Spleen (tissue), 7 donors: ENCODE results near the gene DYNC1LI1.

Experiments
- CTCF ChIP-seq, 11 experiments: fragments of 200-600 bp in 7 of 11; fragments of 450-650 bp in 4 of 11; sonication (generic) in 4 of 11; IDR thresholded peaks in 8 of 11; conservative IDR thresholded peaks in 3 of 11; 1 replicate in 7 of 11; 2 replicates in 4 of 11; pipeline versions ENCODE4 v1.4.0 to v1.8.0; 2016 to 2021; ENCODE audit warnings: antibody characterized with exemption in 11 of 11, inconsistent platforms in 4 of 11, mild to moderate bottlenecking in 1 of 11
- POLR2A ChIP-seq, 3 donors: fragments of 450-650 bp; IDR thresholded peaks; one replicate each; pipeline ENCODE4 v1.5.1; 2017; ENCODE audit warnings: antibody characterized with exemption in 3 of 3, mild to moderate bottlenecking in 1 of 3
- POLR2AphosphoS5 ChIP-seq, 3 donors: sonication (generic); formaldehyde crosslinking; IDR thresholded peaks; one replicate each; pipeline ENCODE4 v1.5.1; 2017; ENCODE audit warnings: antibody characterized with exemption in 3 of 3
- donor health status: DM: no; HTN: no; CAD: no; lungs with moderate emphysema.
- donor health status: DM: no; HTN: no; CAD: no.
- donor health status: DM: no; HTN: no; CAD: no.

DNA sequence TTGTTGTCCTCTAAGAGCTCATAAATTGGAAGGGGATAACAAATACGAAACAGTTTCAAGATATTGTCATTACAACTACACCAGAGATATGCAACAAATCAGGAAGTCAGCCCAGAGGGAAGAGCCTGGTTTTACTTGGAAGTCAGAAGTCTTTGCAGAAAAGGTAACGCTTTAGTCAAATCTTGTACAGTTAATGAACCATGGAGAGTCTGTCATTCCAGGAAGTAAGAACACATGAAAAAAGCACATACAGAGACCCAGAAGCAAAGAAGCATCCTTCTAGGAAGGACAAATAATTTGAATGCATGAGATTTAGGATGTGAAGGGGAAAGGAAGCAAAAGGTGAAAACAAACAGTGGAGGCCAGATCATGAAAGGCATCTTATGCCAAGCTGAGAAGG lies 19.6 kb downstream of the DYNC1LI1 start:
- TF ChIP-seq CTCF (IDR thresholded peaks at IDR 0.05 in 8 of 11, conservative IDR thresholded peaks at IDR 0.05 in 3 of 11): no peak
- TF ChIP-seq POLR2A (IDR thresholded peaks at IDR 0.05): no peak
- no peak for TF ChIP-seq POLR2AphosphoS5 (IDR thresholded peaks at IDR 0.05)
